Superior temporal gyrus (tissue), 1 donor: ENCODE results near the gene AQP12A.
"Not testable (repeated sequence)": the region's sequence is repeated elsewhere in the genome, so short reads cannot be mapped to it uniquely, and the experiment has no call there.

Experiments
- DNase-seq: peaks from one replicate; pipeline ENCODE4 v3.0.0-alpha.2; 2016; ENCODE audit errors: extremely low spot score

AQP12A gene

GRCh38 chr2:240691631-240692420 lies at the start of gene AQP12A:
TSS of gene AQP12A (plus strand) at chr2:240691866. CDS start at chr2:240691914, 48 bp downstream.
- not testable (repeated sequence) for DNase-seq

- no peak for DNase-seq
Observed at GRCh38 chr2:240642061-240642805, 49.4 kb upstream of the AQP12A start.

GRCh38 chr2:240642806-240643092 lies 48.9 kb upstream of the AQP12A start:
- no peak for DNase-seq

GRCh38 chr2:240643093-240643810 lies 48.4 kb upstream of the AQP12A start:
- DNase-seq, result no peak

- DNase-seq, result no peak
Observed at GRCh38 chr2:240643811-240644150, 47.9 kb upstream of the AQP12A start.

- no peak for DNase-seq
Observed at GRCh38 chr2:240644171-240644651, 47.5 kb upstream of the AQP12A start.

GRCh38 chr2:240644859-240645301 lies 46.8 kb upstream of the AQP12A start:
- DNase-seq, result no peak

- DNase-seq, result no peak
Observed at GRCh38 chr2:240645346-240645745, 46.3 kb upstream of the AQP12A start.

GRCh38 chr2:240645801-240646175 lies 45.9 kb upstream of the AQP12A start:
- no peak for DNase-seq

- DNase-seq, result no peak
Observed at GRCh38 chr2:240646176-240646899, 45.3 kb upstream of the AQP12A start.

GRCh38 chr2:240646900-240647502 lies 44.7 kb upstream of the AQP12A start:
- DNase-seq, result no peak

- DNase-seq, result no peak
Observed at GRCh38 chr2:240647503-240648154, 44.0 kb upstream of the AQP12A start.

- no peak for DNase-seq
Observed at GRCh38 chr2:240648155-240648649, 43.5 kb upstream of the AQP12A start.

- no peak for DNase-seq
Observed at GRCh38 chr2:240648650-240649275, 42.9 kb upstream of the AQP12A start.

GRCh38 chr2:240649331-240649730 lies 42.3 kb upstream of the AQP12A start:
- DNase-seq, result no peak

- no peak for DNase-seq
Observed at GRCh38 chr2:240650254-240650965, 41.3 kb upstream of the AQP12A start.

GRCh38 chr2:240651185-240651584 lies 40.5 kb upstream of the AQP12A start:
- no peak for DNase-seq

- no peak for DNase-seq
Observed at GRCh38 chr2:240655931-240656886, 35.5 kb upstream of the AQP12A start.
